Esophagus muscularis mucosa (tissue), 4 donors: ENCODE data around the gene KLF15.

Experiments used
- CTCF ChIP-seq, 3 experiments: fragments of 200-600 bp in 2 of 3; fragments of 450-650 bp in 1 of 3; sonication (generic) in 2 of 3; IDR thresholded peaks; one replicate each; pipeline ENCODE4 v1.5.1; 2017 to 2019; ENCODE audit warnings: antibody characterized with exemption in 3 of 3, mild to moderate bottlenecking in 2 of 3, moderate library complexity in 1 of 3
- EP300 ChIP-seq: sonication (generic); formaldehyde crosslinking; IDR thresholded peaks from one replicate; pipeline ENCODE4 v1.6.1; 2017; ENCODE audit warnings: antibody characterized with exemption
- POLR2A ChIP-seq: fragments of 450-650 bp; IDR thresholded peaks from one replicate; pipeline ENCODE4 v1.6.1; 2017; ENCODE audit warnings: antibody characterized with exemption, moderate library complexity, mild to moderate bottlenecking, low read depth
- POLR2AphosphoS5 ChIP-seq, 2 donors: sonication (generic); formaldehyde crosslinking; IDR thresholded peaks; one replicate each; pipeline ENCODE4 v1.6.1; 2017; ENCODE audit warnings: antibody characterized with exemption in 2 of 2

DNA sequence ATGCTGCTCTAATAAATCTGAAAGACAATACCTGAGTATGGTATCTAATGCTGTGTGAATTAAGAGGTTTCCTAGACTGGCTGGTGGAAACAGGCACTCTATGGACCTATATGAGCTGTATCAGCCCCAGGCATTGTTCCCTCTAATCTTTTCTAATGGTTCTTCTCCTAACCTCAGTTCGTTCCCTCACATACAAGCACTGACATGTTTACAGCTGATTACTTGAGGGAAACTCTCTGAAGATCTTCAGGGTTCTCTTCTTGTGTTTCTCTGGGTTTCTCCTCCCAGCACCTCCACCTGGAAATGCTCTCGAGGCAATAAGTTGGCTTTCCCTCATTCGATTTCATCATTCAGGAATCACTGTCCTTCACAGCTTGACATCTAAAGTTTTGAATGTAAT, 52.9 kb downstream of the KLF15 start:
- TF ChIP-seq POLR2A: no peak
- no peak for TF ChIP-seq CTCF (IDR thresholded peaks at IDR 0.05)
- no peak for TF ChIP-seq EP300
- no peak for TF ChIP-seq POLR2AphosphoS5 (IDR thresholded peaks at IDR 0.05)
